Neural progenitor cell (in vitro differentiated cells): ENCODE data around the gene KLF16.

Experiments used
- EZH2 ChIP-seq: fragments of 200-600 bp; sonication (generic); IDR thresholded peaks from 2 replicates; pipeline ENCODE4 v1.6.1; 2017; ENCODE audit warnings: antibody characterized with exemption, mild to moderate bottlenecking, moderate library complexity
- EZH2phosphoT487 ChIP-seq: fragments of 200-600 bp; sonication (generic); IDR thresholded peaks from 2 replicates; pipeline ENCODE4 v1.6.1; 2017; ENCODE audit warnings: antibody characterized with exemption
- TF ChIP-seq, protein P1 (sequence below): fragments of 200-600 bp; sonication (generic); IDR thresholded peaks from 2 replicates; pipeline ENCODE4 v1.5.1; 2017; ENCODE audit warnings: antibody characterized with exemption, mild to moderate bottlenecking

DNA sequence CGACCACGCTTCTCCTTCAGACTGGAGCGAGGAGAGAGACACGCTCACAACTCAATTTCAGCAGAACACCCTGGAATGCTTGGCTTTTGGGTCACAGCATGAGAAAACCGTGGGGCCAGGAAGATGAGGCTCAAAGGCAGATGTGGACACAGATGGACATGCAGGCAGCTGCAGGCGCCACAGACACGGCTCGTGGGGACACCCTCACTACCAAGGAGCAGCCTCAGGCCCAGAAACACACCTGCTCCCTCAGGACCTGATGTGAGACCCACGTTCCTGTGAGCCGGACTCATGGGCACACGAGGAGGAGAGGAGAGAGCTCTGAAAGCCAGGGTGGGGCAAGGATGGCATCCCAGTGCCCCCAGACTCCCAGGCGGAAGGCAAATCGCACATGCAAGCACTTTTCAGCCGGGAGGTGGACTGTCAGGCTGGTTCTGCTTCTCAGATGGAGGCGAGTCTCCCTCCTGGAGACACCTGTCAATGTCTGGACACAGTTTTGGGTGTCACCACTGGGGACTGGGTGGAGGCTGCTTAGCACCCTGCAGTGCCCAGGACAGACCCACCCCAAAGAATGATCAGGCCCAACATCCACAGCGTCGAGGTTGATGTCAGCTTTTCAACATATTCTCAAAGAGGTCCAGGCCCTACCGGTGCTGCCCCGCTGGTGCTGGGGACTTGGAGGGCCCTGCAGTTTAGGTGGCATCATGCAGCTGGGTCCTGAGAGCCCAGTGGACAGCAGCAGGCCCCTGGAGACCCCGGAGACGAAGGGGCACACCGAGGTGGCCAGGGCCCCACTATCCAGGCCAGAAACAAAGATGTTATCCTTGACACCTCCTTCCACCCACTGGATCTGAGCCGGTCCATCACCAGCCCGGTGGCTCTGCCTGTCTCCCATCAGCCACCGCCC, 19.7 kb upstream of the KLF16 start:
- TF ChIP-seq, protein P1, sequence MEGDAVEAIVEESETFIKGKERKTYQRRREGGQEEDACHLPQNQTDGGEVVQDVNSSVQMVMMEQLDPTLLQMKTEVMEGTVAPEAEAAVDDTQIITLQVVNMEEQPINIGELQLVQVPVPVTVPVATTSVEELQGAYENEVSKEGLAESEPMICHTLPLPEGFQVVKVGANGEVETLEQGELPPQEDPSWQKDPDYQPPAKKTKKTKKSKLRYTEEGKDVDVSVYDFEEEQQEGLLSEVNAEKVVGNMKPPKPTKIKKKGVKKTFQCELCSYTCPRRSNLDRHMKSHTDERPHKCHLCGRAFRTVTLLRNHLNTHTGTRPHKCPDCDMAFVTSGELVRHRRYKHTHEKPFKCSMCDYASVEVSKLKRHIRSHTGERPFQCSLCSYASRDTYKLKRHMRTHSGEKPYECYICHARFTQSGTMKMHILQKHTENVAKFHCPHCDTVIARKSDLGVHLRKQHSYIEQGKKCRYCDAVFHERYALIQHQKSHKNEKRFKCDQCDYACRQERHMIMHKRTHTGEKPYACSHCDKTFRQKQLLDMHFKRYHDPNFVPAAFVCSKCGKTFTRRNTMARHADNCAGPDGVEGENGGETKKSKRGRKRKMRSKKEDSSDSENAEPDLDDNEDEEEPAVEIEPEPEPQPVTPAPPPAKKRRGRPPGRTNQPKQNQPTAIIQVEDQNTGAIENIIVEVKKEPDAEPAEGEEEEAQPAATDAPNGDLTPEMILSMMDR: no peak
- TF ChIP-seq EZH2phosphoT487 (no peak), EZH2 (no peak)
